ENCODE data around the gene AKAP11. TPM values are rescaled to one million over a fixed set of nuclear protein-coding genes. Genes with fewer than 3 reads are reported as not detected.

Gene AKAP11
- total RNA-seq, 4 donors from 2014 or later = 30.9 to 49.8 (median 34.7) TPM

DNA sequence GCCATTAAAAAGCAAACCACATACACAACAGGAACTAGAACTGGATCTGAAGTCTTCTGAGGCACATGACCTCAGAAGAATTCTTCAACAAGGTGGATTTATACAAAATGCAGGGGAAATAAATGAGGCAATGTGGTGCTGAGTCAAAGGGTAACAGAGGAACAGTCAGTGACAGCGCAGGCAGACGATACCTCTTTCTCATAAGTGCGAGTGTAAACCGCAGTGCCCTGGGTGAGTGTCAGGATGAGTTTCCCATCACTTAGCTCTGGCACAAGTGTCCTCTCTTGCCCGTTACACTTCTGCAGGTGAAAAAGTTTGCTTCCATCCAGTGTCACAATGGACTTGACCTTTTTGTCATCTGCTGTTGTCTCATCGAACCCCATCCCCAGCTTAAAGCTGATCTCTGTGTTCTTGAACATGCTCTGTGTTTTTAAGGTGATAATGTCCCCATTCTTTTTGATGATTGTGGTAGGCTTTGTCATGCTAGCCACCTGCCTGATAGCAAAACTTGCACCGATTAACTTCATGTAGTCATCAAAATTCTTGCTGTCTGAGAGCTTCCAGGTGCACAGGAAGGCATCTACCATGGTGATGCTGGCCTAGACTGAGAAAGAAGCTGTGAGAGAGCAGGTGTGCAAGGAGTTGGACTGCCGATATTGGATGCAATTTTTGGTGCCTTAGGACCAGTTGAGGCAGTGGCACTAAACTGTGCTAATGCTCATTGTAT is 97.3 kb downstream of the AKAP11 start:
- H3K36me3 ChIP-seq = no peaks in the 10 kb centered on the region
- H3K27me3 ChIP-seq = no peaks in the 10 kb centered on the region
- H3K4me1 ChIP-seq = no peaks in the 10 kb centered on the region
- no peak for DNase-seq
- WGBS, 2 donors = 89 to 92% methylated on average over 8 of the region's 8 CpGs
- no peak for TF ChIP-seq POLR2A (IDR thresholded peaks at IDR 0.05)
- TF ChIP-seq, protein P1, sequence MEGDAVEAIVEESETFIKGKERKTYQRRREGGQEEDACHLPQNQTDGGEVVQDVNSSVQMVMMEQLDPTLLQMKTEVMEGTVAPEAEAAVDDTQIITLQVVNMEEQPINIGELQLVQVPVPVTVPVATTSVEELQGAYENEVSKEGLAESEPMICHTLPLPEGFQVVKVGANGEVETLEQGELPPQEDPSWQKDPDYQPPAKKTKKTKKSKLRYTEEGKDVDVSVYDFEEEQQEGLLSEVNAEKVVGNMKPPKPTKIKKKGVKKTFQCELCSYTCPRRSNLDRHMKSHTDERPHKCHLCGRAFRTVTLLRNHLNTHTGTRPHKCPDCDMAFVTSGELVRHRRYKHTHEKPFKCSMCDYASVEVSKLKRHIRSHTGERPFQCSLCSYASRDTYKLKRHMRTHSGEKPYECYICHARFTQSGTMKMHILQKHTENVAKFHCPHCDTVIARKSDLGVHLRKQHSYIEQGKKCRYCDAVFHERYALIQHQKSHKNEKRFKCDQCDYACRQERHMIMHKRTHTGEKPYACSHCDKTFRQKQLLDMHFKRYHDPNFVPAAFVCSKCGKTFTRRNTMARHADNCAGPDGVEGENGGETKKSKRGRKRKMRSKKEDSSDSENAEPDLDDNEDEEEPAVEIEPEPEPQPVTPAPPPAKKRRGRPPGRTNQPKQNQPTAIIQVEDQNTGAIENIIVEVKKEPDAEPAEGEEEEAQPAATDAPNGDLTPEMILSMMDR (IDR thresholded peaks at IDR 0.05) = no peak
- no peaks in the 10 kb centered on the region for H3K9me3 ChIP-seq
- no peak overlapping the region for H3K4me3 ChIP-seq (replicated peaks in 1 of 3)
- H3K27ac ChIP-seq = no peak overlapping the region
- intact Hi-C loops (cut with DNase I) = no loop called here

DNA sequence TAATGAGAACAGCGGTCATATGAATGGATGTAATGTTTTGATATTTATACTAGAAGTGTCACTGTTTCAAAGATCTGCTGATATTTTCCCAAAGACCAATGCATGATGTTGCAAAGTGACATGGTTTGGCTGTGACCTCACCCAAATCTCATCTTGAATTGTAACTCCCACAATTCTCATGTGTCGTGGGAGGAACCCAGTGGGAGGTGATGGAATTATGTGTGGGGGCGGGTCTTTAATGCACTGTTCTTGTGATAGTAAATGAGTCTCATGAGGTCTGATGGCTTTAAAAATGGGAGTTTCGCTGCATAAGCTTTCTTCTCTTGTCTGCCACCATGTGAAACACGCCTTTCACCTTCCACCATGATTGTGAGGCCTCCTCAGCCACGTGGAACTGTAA is 98.3 kb downstream of the AKAP11 start:
- H3K27me3 ChIP-seq = no peaks in the 10 kb centered on the region
- no peaks in the 10 kb centered on the region for H3K4me1 ChIP-seq
- intact Hi-C loops (cut with DNase I) = no loop called here
- H3K36me3 ChIP-seq = no peaks in the 10 kb centered on the region
- H3K27ac ChIP-seq = no peak overlapping the region
- H3K9me3 ChIP-seq = no peaks in the 10 kb centered on the region
- TF ChIP-seq, protein P1 (IDR thresholded peaks at IDR 0.05) = no peak
- TF ChIP-seq POLR2A (IDR thresholded peaks at IDR 0.05) = no peak
- H3K4me3 ChIP-seq (replicated peaks in 1 of 3) = no peak overlapping the region
- no peak for DNase-seq
- WGBS, 2 donors = 79 to 80% methylated on average over 6 of the region's 6 CpGs

Other genes with a start within 250 kb of the AKAP11 start
- gene DGKH, start 223.5 kb upstream of the AKAP11 start, total RNA-seq = 10 to 100 TPM in 3 of 4 donors, 1 to 10 TPM in 1; 7.9 to 15.9 (median 12.4) TPM